GM12878 (cell line): ENCODE measurements around the gene ASIC2. TPM values are rescaled to one million over a fixed set of nuclear protein-coding genes. Genes with fewer than 3 reads are reported as not detected.

ENCODE experiments used
- ATAC-seq: fragments of 200-7000 bp; cut with Tn5 transposase; 3 replicates; pipeline ENCODE4 v1.9.1; 2020; ENCODE audit warnings: mild to moderate bottlenecking, moderate library complexity
- BruUV-seq: library from RNA; stranded (reverse); fragments of 400-500 nt; replicated peaks from 2 replicates; lab custom pipeline; 2021; lab: Mats Ljungman, UMichigan
- CTCF ChIA-PET: fragments of 300-600 bp; sonication (Branson Sonifier 250); formaldehyde crosslinking; extraction: SDS; loops from one replicate; lab custom pipeline; 2021; ENCODE audit warnings: inconsistent platforms; lab: Yijun Ruan, JAX
- POLR2A ChIA-PET: fragments of 350-600 bp; formaldehyde crosslinking; extraction: SDS; loops from one replicate; lab custom pipeline; 2021; ENCODE audit warnings: inconsistent platforms; lab: Charles Lee
- RAD21 ChIA-PET: fragments of 300-600 bp; sonication (Branson Sonifier 250); formaldehyde crosslinking; loops from one replicate; lab custom pipeline; 2023; ENCODE audit warnings: antibody characterized with exemption; ENCODE audit not compliant: unreplicated experiment; lab: Charles Lee
- SMC1A ChIA-PET: fragments of 300-600 bp; sonication (Branson Sonifier 250); formaldehyde crosslinking; loops from one replicate; lab custom pipeline; 2023; ENCODE audit not compliant: unreplicated experiment, uncharacterized antibody; lab: Charles Lee
- DNase-seq: peaks from one replicate; pipeline ENCODE4 v3.0.0-alpha.2; 2011; ENCODE audit warnings: low read depth, low spot score
- FAIRE-seq: peaks from 3 replicates; lab custom pipeline; 2011; peaks lifted over from hg19 to GRCh38; lab: Jason Lieb, UNC
- H2AFZ ChIP-seq: 2 replicates; pipeline ENCODE4 v1.6.0; 2011; ENCODE audit warnings: low read depth, low read length, control low read depth; ENCODE audit not compliant: control insufficient read depth
- H3K27ac ChIP-seq: 2 replicates; pipeline ENCODE4 v1.5.1; 2011; ENCODE audit warnings: control low read depth; ENCODE audit not compliant: control insufficient read depth, insufficient read depth
- H3K27me3 ChIP-seq, 2 experiments: replicated peaks in 1 of 2; 2 replicates each; pipeline versions ENCODE4 v1.6.0 to v1.6.1; 2011; ENCODE audit warnings: low read length in 1 of 2; ENCODE audit not compliant: control insufficient read depth in 2 of 2, insufficient read depth in 2 of 2
- H3K36me3 ChIP-seq, 2 experiments: 2 replicates each; pipeline ENCODE4 v1.5.1; 2011; ENCODE audit warnings: low read length in 1 of 2; ENCODE audit not compliant: control insufficient read depth in 2 of 2, insufficient read depth in 2 of 2
- H3K4me1 ChIP-seq: 2 replicates; pipeline ENCODE4 v1.6.1; 2011; ENCODE audit warnings: mild to moderate bottlenecking, low read length, moderate library complexity, mixed read lengths; ENCODE audit not compliant: control insufficient read depth, insufficient read depth
- H3K4me2 ChIP-seq: 2 replicates; pipeline ENCODE4 v1.6.0; 2011; ENCODE audit warnings: control low read depth; ENCODE audit not compliant: control insufficient read depth, insufficient read depth
- H3K4me3 ChIP-seq: fragments of 200-600 bp; sonication (generic); 2 replicates; pipeline ENCODE4 v1.5.1; 2016
- H3K79me2 ChIP-seq: 2 replicates; pipeline ENCODE4 v1.6.0; 2011; ENCODE audit warnings: low read length; ENCODE audit not compliant: control insufficient read depth, insufficient read depth
- H3K9ac ChIP-seq: 2 replicates; pipeline ENCODE4 v1.8.0; 2011; ENCODE audit warnings: low read length, control low read depth, mixed read lengths; ENCODE audit not compliant: control insufficient read depth, insufficient read depth
- H3K9me3 ChIP-seq: replicated peaks from 3 replicates; pipeline ENCODE4 v1.5.1; 2011; ENCODE audit warnings: mild to moderate bottlenecking, low read length; ENCODE audit not compliant: control insufficient read depth, insufficient read depth
- H4K20me1 ChIP-seq: 2 replicates; pipeline ENCODE4 v1.6.0; 2011; ENCODE audit not compliant: control insufficient read depth, insufficient read depth
- BACH1 ChIP-seq: fragments of 450-650 bp; IDR thresholded peaks from 2 replicates; pipeline ENCODE4 v1.6.1; 2017; ENCODE audit warnings: mild to moderate bottlenecking, borderline replicate concordance
- BHLHE40 ChIP-seq, 2 experiments: fragments of 450-650 bp in 1 of 2; IDR thresholded peaks; 2 replicates each; pipeline ENCODE4 v1.6.1; 2011 to 2017; ENCODE audit warnings: low read depth in 2 of 2, borderline replicate concordance in 1 of 2, improper control_type of control experiment in 1 of 2, low read length in 1 of 2, mild to moderate bottlenecking in 1 of 2
- CBFB ChIP-seq: IDR thresholded peaks from 2 replicates; pipeline ENCODE4 v1.6.1; 2016; ENCODE audit warnings: antibody characterized with exemption, low read depth
- EED ChIP-seq: sonication (generic); IDR thresholded peaks from 2 replicates; pipeline ENCODE4 v1.6.1; 2016; ENCODE audit warnings: antibody characterized with exemption, low read depth
- FOS ChIP-seq: IDR thresholded peaks from 3 replicates; pipeline ENCODE4 v1.6.1; 2011; ENCODE audit warnings: borderline replicate concordance; ENCODE audit not compliant: insufficient read length; ENCODE audit errors: extremely low read depth
- MYC ChIP-seq: IDR thresholded peaks from 2 replicates; pipeline ENCODE4 v1.6.1; 2011; ENCODE audit warnings: mild to moderate bottlenecking, low read length, moderate library complexity, inconsistent platforms; ENCODE audit not compliant: insufficient read depth, insufficient replicate concordance, insufficient read length, severe bottlenecking
- PML ChIP-seq: IDR thresholded peaks from 2 replicates; pipeline ENCODE4 v1.6.1; 2012; ENCODE audit warnings: low read length, inconsistent platforms
- TCF12 ChIP-seq: IDR thresholded peaks from 2 replicates; pipeline ENCODE4 v1.6.1; 2011; ENCODE audit warnings: low read depth, mild to moderate bottlenecking, low read length
- ZZZ3 ChIP-seq: IDR thresholded peaks from 2 replicates; pipeline ENCODE4 v1.6.1; 2011; ENCODE audit warnings: low read depth; ENCODE audit not compliant: control insufficient read depth, insufficient read length
- WGBS: methylation state at CpG from one replicate; pipeline ENCODE4 v1.1.6; 2016; ENCODE audit warnings: low lambda C conversion rate; ENCODE audit not compliant: insufficient replicate concordance, insufficient coverage; ENCODE audit errors: missing lambda C conversion rate; 5-methylcytosine and 5-hydroxymethylcytosine counted together
- in situ Hi-C: fragments of 300-500 bp; cut with MboI; formaldehyde crosslinking; loops from 9 replicates; pipeline ENCODE4 v1.14.3; 2018; ENCODE audit warnings: mixed read lengths
- intact Hi-C: fragments of 100-400 bp; cut with micrococcal nuclease; formaldehyde crosslinking; loops from one replicate; pipeline ENCODE4 v1.14.2; 2022; ENCODE audit not compliant: unreplicated experiment
- polyA plus RNA-seq, 11 experiments: library from polyadenylated mRNA; depleted of rRNA in 4 of 11; unstranded in 6 of 11; stranded (reverse) in 5 of 11; fragments of >200 nt; fragmentation: Nextera tagmentation in 4 of 11; fragmentation: Illumina TruSeq in 1 of 11; extraction: Ambion mirVana in 4 of 11; extraction: Trizol in 1 of 11; gene quantifications; 1 replicate in 1 of 11; 2 replicates in 10 of 11; pipeline versions ENCODE4 v1.2.1 to v1.2.3, GENCODE V29; 2011 to 2016; ENCODE audit warnings: inconsistent platforms in 2 of 11, missing spikeins in 2 of 11, low read depth in 1 of 11
- total RNA-seq, 4 experiments: library from RNA; depleted of rRNA in 3 of 4; stranded (reverse); fragments of >200 nt in 3 of 4; fragmentation: Illumina TruSeq in 1 of 4; extraction: Trizol in 1 of 4; gene quantifications; 2 replicates each; pipeline versions ENCODE4 v1.2.1 to v1.2.3, GENCODE V29; 2013 to 2021
- TF ChIP-seq, protein P1 (sequence below): IDR thresholded peaks from 2 replicates; pipeline ENCODE4 v1.6.1; 2012; ENCODE audit warnings: low read depth, low read length, improper control_type of control experiment
- TF ChIP-seq, protein P2 (sequence below): IDR thresholded peaks from 2 replicates; pipeline ENCODE4 v1.6.1; 2011; ENCODE audit warnings: borderline replicate concordance, low read depth, mild to moderate bottlenecking, moderate library complexity, mixed read lengths, low read length; ENCODE audit not compliant: insufficient read depth; ENCODE audit errors: extremely low read length
- TF ChIP-seq, protein P3 (sequence below): fragments of 450-650 bp; formaldehyde crosslinking; IDR thresholded peaks from 2 replicates; pipeline ENCODE4 v1.4.0; 2022; ENCODE audit warnings: mild to moderate bottlenecking, moderate library complexity

ASIC2 gene
- total and polyA plus RNA-seq, 10 of the 15 experiments (the other 5 are each of a cell fraction or from before 2014, with no cell fraction given), result not detected

DNA sequence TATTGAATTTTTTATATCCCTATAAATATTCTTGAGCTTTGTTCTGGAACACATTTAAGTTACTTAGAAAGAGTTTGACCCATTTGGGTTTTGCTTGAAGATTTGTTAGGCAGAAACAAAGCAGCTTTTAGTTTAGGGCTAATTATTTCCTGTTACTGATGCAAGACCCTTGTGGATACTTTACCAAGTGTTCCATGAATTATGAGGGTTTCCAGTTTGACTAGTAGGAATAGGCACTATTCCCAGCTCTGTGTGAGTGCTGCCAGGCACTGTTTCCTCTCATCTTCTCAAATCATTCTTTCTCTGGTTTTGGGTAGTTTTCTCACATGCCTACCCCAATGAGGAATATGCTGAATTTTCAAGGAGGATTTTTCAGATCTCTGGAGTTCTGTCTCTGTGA, 221.4 kb downstream of the ASIC2 start:
- H3K4me2 ChIP-seq, result no peak overlapping the region
- ChIA-PET RAD21 (no interaction called here), SMC1A (interaction anchor here (0.6 kb wide), 1 partner anchor 294 kb away, joined by 3 read pairs; no protein-coding TSS in a partner anchor), POLR2A (no interaction called here), CTCF (no interaction called here)
- H3K27me3 ChIP-seq, result peaks cover 0 to 5% of the 10 kb centered on the region in 2 experiments; a peak in 2 of 4 replicates
- BruUV-seq, result no TSS peak
- DNase-seq (no peak), ATAC-seq (no peak), FAIRE-seq (no peak)
- H3K79me2 ChIP-seq, result no peaks in the 10 kb centered on the region
- no peak for TF ChIP-seq EED
- TF ChIP-seq, protein P1, sequence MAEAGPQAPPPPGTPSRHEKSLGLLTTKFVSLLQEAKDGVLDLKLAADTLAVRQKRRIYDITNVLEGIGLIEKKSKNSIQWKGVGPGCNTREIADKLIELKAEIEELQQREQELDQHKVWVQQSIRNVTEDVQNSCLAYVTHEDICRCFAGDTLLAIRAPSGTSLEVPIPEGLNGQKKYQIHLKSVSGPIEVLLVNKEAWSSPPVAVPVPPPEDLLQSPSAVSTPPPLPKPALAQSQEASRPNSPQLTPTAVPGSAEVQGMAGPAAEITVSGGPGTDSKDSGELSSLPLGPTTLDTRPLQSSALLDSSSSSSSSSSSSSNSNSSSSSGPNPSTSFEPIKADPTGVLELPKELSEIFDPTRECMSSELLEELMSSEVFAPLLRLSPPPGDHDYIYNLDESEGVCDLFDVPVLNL, result no peak
- no peak for TF ChIP-seq MYC
- no peak for TF ChIP-seq BACH1
- TF ChIP-seq ZZZ3, result no peak
- no peak for TF ChIP-seq CBFB
- no peak for TF ChIP-seq FOS
- H3K27ac ChIP-seq, result no peak overlapping the region
- no peaks in the 10 kb centered on the region for H3K4me1 ChIP-seq
- no peak overlapping the region for H3K9ac ChIP-seq
- H4K20me1 ChIP-seq, result no peaks in the 10 kb centered on the region
- no peaks in the 10 kb centered on the region for H3K36me3 ChIP-seq
- no peak overlapping the region for H3K4me3 ChIP-seq
- intact Hi-C loops (no loop called here), in situ Hi-C loops (no loop called here)
- H3K9me3 ChIP-seq, result no peaks in the 10 kb centered on the region
- no peak overlapping the region for H2AFZ ChIP-seq

DNA sequence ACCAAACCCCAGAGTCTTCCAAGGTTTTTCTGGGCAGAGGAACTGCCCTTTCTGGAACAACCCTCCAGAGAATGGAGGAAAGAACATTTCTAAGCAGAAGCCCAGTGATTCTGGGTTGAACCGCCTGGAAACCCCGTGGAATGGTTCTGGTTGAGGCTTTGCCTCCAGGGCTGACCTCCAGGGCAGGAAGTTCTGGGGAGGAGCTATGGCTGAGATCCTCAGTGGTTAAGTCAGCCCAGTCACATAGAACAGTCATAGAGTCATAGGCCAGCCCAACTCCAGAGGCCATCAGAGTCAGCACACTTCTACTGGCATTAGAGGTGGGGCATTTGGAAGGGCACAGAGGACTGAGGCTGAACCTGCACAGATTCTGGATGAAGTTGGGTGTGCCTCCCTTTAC, 235.5 kb downstream of the ASIC2 start:
- intact Hi-C loops, result no loop called here
- ChIA-PET RAD21 (no interaction called here), POLR2A (no interaction called here), SMC1A (interaction anchor here (1.0 kb wide), 1 partner anchor 40 kb away, joined by 3 read pairs; no protein-coding TSS in a partner anchor), CTCF (interaction anchor here (1.0 kb wide), 2 partner anchors 11 to 20 kb away, joined by 3 read pairs; no protein-coding TSS in a partner anchor)
- whole genome bisulfite sequencing, result 72% methylated on average over 2 of the region's 2 CpGs
- FAIRE-seq (no peak), DNase-seq (no peak), ATAC-seq (no peak)
- Histone ChIP-seq H3K27ac (no peak overlapping the region), H3K9me3 (no peaks in the 10 kb centered on the region), H3K4me3 (no peak overlapping the region), H2AFZ (no peak overlapping the region), H3K36me3 (no peaks in the 10 kb centered on the region), H3K4me1 (no peaks in the 10 kb centered on the region), H3K4me2 (no peak overlapping the region), H3K9ac (no peak overlapping the region), H4K20me1 (no peaks in the 10 kb centered on the region), H3K79me2 (no peaks in the 10 kb centered on the region), H3K27me3 (0 out of 4 replicates have a peak, but pooled peaks cover 1 to 3% of the 10 kb centered on the region in 2 experiments)
- in situ Hi-C loops, result no loop called here
- no TSS peak for BruUV-seq
- TF ChIP-seq PML (no peak), BHLHE40 (IDR thresholded peaks at IDR 0.05; ENCODE audit: borderline replicate concordance in 1 of 2, low read depth in 2 of 2, low read length in 1 of 2) (no peak), TCF12 (no peak)
- TF ChIP-seq, protein P2, sequence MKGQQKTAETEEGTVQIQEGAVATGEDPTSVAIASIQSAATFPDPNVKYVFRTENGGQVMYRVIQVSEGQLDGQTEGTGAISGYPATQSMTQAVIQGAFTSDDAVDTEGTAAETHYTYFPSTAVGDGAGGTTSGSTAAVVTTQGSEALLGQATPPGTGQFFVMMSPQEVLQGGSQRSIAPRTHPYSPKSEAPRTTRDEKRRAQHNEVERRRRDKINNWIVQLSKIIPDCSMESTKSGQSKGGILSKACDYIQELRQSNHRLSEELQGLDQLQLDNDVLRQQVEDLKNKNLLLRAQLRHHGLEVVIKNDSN, result no peak
- TF ChIP-seq, protein P3, sequence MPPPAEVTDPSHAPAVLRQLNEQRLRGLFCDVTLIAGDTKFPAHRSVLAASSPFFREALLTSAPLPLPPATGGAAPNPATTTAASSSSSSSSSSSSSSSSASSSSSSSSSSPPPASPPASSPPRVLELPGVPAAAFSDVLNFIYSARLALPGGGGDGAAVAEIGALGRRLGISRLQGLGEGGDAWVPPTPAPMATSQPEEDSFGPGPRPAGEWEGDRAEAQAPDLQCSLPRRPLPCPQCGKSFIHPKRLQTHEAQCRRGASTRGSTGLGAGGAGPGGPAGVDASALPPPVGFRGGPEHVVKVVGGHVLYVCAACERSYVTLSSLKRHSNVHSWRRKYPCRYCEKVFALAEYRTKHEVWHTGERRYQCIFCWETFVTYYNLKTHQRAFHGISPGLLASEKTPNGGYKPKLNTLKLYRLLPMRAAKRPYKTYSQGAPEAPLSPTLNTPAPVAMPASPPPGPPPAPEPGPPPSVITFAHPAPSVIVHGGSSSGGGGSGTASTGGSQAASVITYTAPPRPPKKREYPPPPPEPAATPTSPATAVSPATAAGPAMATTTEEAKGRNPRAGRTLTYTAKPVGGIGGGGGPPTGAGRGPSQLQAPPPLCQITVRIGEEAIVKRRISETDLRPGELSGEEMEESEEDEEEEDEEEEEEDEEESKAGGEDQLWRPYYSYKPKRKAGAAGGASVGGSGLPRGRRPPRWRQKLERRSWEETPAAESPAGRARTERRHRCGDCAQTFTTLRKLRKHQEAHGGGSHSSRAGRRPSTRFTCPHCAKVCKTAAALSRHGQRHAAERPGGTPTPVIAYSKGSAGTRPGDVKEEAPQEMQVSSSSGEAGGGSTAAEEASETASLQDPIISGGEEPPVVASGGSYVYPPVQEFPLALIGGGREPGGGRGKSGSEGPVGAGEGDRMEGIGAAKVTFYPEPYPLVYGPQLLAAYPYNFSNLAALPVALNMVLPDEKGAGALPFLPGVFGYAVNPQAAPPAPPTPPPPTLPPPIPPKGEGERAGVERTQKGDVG, result no peak
